ENCODE measurements around the gene DHRS7B.

Gene DHRS7B

DNA sequence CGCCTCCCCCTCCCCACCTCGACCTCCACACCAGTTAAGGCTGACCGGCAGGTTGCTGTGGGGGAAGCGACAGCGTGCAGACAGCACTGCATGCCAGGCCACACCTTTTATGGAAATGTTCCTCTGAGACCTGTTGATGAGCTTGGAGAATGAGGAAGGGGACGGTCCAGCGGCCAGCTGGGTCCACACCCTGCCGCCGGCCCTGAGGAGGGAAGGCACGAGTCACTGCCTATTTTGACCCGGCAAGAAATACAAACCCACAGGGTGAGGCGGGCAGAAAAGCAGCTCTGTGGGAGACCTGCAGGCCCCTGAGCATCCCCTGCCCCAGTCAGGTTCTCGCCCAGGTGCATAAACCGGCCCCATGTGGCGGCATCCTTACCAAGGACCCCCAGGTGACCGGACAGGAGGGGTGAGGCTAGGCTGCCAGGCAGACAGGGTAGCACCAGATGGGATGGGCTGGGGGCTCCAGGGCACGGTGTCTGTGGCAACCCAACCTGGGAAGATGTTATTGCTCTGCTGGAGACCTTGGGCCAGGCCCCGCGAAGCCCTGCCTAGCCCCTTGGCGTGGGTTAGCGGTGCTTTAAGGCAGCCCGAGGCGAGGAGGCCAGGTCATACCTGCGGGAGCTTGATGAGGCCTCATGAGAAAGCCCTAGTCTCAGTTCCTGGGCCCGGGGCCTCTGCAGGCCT lies 113.7 kb downstream of the DHRS7B start:
- no peak for DNase-seq (ENCODE audit: low spot score)
